ENCODE measurements around the gene ZBTB40.

The ZBTB40 gene

DNA sequence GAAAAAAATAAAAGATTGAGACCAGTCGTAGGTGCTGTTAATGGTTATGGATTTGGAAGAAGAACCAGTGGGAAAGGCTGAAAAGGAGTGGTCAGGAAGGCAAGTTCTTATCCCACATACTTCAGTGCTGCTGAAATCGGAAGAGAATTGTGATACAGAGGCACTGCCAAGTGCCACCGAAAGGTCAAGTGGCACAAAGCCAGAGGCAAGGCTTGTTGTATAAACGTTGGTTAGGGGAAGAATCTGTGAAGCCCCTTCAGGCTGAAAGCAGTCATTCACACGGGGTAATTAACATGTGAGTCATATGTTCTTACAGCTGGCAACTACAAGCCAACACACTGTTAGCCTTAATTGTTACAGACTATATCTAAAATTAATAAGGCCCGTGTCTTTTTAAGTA lies 48.8 kb downstream of the ZBTB40 start (continued):
- TF ChIP-seq PRDM4 (tag by site-specific recombination; IDR thresholded peaks at IDR 0.05) (peak; percentile 58; the same call in 1 of the 2 replicates), BCL11A (tag by site-specific recombination; IDR thresholded peaks at IDR 0.05; ENCODE audit: low read depth) (peak; percentile 31; the same call in 1 of the 2 replicates), REPIN1 (tag by site-specific recombination; IDR thresholded peaks at IDR 0.05; ENCODE audit: low read depth) (no peak), ZNF776 (tag by site-specific recombination; IDR thresholded peaks at IDR 0.05; ENCODE audit: borderline replicate concordance) (no peak), ZNF169 (tag by site-specific recombination; IDR thresholded peaks at IDR 0.05) (no peak), ZNF114 (tag by site-specific recombination; IDR thresholded peaks at IDR 0.05) (no peak), ZNF610 (tag by site-specific recombination; IDR thresholded peaks at IDR 0.05; ENCODE audit: borderline replicate concordance) (no peak), GLIS2 (tag by site-specific recombination; IDR thresholded peaks at IDR 0.05) (no peak), FEZF1 (tag by site-specific recombination; IDR thresholded peaks at IDR 0.05) (peak; percentile 92), ZNF548 (tag by site-specific recombination; IDR thresholded peaks at IDR 0.05) (no peak), GFI1B (tag by site-specific recombination; IDR thresholded peaks at IDR 0.05) (peak; percentile 56; the same call in 1 of the 2 replicates), ZNF148 (tag by site-specific recombination; IDR thresholded peaks at IDR 0.05; ENCODE audit: borderline replicate concordance) (no peak), ZNF629 (tag by site-specific recombination; IDR thresholded peaks at IDR 0.05) (peak; percentile 64; the same call in 1 of the 2 replicates), ZNF670 (tag by site-specific recombination; IDR thresholded peaks at IDR 0.05; ENCODE audit: low read depth) (no peak), ZEB2 (tag by site-specific recombination; IDR thresholded peaks at IDR 0.05) (peak; percentile 82), ZNF830 (tag by site-specific recombination; IDR thresholded peaks at IDR 0.05; ENCODE audit: low read depth) (no peak), KLF9 (tag by site-specific recombination; IDR thresholded peaks at IDR 0.05; ENCODE audit: low read depth) (no peak), ZNF426 (tag by site-specific recombination; IDR thresholded peaks at IDR 0.05) (no peak), ZFP37 (tag by site-specific recombination; IDR thresholded peaks at IDR 0.05) (no peak), KLF10 (tag by site-specific recombination; IDR thresholded peaks at IDR 0.05) (0 out of 2 replicates have a peak, but pooled peaks have one; percentile 26), ZNF274 (IDR thresholded peaks at IDR 0.05; ENCODE audit: low read length) (no peak), ZNF274 (tag by site-specific recombination; IDR thresholded peaks at IDR 0.05; ENCODE audit: borderline replicate concordance) (no peak), ZNF292 (tag by site-specific recombination; IDR thresholded peaks at IDR 0.05; ENCODE audit: borderline replicate concordance, low read depth) (no peak), MZF1 (tag by site-specific recombination; IDR thresholded peaks at IDR 0.05; ENCODE audit: borderline replicate concordance) (no peak), MYNN (tag by site-specific recombination; IDR thresholded peaks at IDR 0.05; ENCODE audit: borderline replicate concordance) (no peak), ZNF626 (tag by site-specific recombination; IDR thresholded peaks at IDR 0.05) (no peak), ZNF701 (tag by site-specific recombination; IDR thresholded peaks at IDR 0.05) (no peak), ZNF837 (tag by site-specific recombination; IDR thresholded peaks at IDR 0.05) (no peak), ZNF529 (tag by site-specific recombination; IDR thresholded peaks at IDR 0.05; ENCODE audit: insufficient replicate concordance) (no peak)
- TF ChIP-seq, protein P1, sequence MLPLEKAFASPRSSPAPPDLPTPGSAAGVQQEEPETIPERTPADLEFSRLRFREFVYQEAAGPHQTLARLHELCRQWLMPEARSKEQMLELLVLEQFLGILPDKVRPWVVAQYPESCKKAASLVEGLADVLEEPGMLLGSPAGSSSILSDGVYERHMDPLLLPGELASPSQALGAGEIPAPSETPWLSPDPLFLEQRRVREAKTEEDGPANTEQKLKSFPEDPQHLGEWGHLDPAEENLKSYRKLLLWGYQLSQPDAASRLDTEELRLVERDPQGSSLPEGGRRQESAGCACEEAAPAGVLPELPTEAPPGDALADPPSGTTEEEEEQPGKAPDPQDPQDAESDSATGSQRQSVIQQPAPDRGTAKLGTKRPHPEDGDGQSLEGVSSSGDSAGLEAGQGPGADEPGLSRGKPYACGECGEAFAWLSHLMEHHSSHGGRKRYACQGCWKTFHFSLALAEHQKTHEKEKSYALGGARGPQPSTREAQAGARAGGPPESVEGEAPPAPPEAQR (tag by site-specific recombination; IDR thresholded peaks at IDR 0.05): no peak
- TF ChIP-seq, protein P2, sequence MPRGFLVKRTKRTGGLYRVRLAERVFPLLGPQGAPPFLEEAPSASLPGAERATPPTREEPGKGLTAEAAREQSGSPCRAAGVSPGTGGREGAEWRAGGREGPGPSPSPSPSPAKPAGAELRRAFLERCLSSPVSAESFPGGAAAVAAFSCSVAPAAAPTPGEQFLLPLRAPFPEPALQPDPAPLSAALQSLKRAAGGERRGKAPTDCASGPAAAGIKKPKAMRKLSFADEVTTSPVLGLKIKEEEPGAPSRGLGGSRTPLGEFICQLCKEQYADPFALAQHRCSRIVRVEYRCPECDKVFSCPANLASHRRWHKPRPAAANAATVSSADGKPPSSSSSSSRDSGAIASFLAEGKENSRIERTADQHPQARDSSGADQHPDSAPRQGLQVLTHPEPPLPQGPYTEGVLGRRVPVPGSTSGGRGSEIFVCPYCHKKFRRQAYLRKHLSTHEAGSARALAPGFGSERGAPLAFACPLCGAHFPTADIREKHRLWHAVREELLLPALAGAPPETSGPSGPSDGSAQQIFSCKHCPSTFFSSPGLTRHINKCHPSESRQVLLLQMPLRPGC (tag by site-specific recombination; IDR thresholded peaks at IDR 0.05): peak; percentile 81
